Amygdala (tissue), 56 donors: ENCODE measurements around the gene CDC6.
A peak's percentile ranks its signal among the peaks of the same experiment; 100 is the strongest.

Source experiments
- DNase-seq, 56 donors: peaks; one replicate each; lab custom pipeline; 2025; lab: John Stamatoyannopoulos, UW

The CDC6 gene

DNA sequence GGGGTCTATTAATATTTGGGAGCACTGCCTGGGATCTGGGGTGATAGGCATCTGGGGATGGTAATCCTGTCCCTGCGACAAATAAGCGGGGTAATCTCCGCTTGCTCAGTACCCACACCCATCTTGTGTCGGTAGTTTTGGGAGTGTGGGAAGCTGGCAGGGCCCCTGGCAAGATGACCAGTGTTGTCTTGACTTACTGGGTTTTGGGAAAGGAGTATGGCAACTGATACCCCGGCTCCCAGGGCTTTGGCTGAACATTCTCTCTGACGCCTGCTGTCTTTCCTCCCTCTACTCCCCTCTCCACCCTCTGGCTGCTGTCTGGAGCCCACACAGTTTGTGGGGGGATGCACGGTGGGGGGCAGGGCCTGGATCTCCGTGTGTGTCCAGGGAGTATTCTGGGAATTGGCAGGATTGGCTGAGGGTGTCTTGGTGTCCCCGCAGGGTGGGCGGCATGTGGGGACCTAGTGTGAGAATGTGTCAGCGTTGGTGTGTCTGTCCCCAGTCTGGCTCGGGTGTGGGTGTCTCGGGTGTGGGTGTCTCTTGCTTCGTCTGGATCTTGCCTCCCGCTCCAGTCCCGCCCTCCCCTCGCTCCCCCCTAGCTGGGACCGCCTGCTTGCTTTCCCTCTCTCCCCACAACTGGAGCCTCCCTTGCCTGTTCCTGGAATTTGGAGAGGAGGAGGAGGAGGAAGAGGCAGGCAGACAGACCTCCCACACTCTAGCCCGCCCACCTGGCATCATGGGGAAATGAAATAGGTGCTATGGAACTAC lies 33.3 kb downstream of the CDC6 start:
- DNase-seq = peak in 2 of 56 donors; percentile 25 to 49

DNA sequence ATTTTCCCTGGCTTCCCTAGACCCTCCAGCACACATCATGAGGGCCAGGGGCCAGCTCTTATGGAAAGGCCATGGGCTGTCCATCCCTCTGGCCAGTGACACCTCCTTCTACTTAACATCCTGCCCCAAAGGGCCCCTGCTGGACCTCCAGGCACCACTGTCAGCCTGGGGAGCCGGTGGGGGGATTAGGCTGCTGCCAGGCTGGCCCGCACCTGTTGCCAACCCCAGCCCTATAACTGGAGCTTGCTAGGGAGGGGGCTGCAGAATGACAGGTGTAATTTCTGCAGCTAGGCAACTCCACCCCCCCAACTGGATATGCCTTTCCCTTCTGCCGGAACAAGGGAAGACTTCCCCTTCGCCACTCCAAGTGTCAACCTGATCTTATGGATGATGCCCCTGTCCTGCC lies 33.8 kb downstream of the CDC6 start:
- no peak for DNase-seq

DNA sequence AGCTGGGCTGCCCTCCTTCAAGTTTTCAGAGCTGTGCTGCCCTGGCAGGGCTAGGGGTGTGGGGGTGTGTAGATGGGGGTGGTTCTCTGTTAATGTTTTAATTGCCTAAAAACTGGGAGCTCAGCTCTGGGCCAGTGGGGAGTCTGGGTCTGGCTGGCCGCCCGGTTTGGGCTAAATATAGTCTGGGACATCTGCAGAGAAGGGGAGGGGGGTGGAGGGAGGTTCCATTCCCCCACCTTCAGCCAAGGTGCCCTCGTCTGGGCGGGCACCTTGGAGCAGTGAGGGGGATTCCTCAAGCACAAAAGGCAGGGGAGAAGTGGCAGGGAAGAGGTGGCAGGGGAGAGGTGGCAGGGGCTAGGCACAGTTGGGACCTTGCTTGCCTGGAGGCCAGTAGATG lies 34.3 kb downstream of the CDC6 start:
- peak in 4 of 56 donors; percentile 21 to 35 (median 28) for DNase-seq

DNA sequence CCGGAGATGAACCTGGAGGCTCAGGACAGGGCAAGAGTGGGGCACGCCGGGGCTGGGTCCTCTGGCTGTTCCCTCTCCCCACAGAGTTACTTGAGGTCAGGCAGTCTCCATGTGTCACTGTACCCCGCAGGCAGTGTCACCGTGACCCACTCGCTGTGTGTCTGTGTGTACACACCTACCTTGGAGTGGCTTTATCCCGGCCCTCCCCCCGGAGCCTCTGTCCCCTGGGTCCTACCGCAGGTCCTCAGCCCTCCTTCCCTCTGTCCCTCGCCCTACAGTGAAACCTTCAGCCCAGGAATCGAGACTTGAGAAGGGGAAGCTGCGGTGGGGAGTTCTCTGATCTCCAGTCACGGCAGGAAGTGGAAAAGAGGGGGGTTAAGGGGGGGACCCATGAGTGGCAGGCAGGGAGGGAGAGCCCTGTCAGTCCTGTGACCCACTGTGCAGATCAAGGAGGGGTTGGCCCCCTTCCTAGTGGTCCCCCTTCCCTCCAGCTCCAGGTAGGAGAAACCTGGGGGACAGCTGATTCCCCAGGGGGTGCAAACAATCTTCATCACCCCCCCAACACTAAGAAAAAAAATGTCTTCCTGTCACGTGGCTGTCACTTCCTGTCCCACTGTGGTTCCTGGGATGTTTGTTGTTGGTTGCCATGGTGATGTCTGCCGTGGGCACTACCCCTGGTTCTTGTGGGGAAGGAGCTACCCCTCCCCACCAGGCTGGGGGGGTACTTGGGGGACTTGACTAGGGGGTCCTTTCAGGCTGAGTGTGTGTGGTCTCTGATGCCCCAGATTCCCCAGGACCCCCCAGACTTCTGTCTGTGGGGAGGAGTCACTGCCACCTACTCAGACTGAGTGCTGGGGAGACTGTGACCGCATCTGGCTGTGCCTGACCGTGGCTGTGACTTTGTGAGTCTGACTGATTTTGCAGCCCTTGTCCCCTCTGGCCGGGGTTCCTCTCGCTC lies 35.0 kb downstream of the CDC6 start:
- peak in 17 of 56 donors; percentile 27 to 67 (median 49) for DNase-seq

DNA sequence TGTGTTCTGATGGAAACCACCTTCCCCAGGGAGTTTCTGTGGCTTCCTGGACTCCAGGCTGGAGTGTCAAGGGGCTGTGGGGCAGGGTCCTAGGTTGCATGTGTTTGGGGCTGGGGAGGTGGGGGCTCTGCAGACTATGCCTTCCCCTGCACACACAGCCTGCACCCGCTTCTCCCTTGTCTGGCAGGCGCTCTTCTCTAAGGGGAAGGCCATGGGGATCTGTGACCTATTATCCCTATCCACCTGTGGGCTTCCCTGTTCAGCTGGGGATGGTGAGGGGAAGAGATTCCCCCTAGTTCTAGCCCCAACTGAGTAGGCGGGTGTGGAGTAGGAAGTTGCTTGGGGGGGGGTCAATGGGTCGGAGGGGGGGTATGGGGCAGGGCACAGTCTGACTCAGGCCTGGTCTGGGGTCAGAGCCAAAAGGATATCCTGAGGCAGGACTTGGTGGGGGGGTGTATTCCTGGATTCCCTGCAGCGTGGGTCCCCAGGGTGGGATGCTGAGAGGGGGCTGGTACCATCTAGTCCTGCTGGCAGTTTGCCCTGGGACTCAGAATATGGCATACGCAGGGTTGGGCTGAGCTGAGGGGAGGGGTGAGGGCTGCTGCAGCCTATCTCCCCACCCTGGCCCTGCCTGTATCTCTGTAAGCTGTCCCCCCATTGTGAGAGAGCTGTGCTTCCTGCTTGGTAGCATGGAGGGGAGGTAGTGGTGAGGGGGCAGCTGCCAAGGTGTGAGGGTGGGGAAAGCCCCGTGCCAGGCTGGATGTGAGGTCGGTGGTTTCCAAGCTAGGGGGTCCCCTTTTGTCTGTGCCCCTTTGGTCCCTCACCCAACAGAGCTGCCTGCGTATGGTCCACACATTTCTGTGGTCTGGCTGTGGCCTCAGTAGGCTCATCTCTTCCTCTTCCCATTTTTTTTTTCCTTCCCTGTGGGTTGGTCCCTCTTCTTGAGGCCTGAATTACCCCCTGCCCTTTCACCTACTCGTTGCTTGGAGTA lies 36.0 kb downstream of the CDC6 start:
- peak in 1 of 56 donors; percentile 59 for DNase-seq

DNA sequence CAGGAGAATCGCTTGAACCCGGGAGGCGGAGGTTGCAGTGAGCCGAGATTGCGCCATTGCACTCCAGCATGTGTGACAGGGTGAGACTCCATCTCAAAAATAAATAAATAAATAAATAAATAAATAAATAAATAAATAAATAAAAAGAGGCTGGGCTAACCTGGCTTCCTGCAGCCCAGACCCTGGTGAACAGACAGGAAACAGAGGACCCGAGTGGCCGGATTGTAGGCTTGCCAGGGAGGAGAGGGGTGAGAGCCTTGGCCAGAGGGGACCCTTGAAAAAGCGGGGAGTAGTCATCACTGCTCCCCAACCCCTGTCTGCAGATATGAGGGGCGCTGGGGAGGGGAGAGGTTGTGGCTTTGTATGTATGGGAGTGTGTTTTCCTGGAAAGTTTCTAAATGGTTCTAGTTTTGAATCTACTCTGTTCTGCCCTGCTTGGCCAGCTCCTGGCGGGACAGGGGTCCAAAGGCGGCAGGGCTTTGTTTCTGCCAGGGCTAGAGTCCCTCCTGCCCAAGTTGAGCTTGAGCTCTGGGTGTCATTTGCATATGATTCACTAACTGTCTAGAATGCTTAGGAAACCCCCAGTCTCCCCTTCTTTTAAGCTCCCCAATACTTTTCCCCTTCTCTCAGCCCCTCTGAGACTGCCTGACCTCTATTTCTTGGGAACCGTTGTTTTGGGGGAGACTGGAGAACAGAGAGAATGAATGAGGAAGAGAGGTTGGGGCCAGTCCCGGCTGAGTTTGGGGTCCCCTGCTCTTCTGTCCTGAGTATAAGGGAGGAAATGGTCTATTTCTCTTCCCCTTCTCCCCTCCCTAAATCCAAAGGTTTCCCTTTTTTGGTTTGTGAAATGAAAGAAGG lies 37.7 kb downstream of the CDC6 start:
- DNase-seq = no peak

DNA sequence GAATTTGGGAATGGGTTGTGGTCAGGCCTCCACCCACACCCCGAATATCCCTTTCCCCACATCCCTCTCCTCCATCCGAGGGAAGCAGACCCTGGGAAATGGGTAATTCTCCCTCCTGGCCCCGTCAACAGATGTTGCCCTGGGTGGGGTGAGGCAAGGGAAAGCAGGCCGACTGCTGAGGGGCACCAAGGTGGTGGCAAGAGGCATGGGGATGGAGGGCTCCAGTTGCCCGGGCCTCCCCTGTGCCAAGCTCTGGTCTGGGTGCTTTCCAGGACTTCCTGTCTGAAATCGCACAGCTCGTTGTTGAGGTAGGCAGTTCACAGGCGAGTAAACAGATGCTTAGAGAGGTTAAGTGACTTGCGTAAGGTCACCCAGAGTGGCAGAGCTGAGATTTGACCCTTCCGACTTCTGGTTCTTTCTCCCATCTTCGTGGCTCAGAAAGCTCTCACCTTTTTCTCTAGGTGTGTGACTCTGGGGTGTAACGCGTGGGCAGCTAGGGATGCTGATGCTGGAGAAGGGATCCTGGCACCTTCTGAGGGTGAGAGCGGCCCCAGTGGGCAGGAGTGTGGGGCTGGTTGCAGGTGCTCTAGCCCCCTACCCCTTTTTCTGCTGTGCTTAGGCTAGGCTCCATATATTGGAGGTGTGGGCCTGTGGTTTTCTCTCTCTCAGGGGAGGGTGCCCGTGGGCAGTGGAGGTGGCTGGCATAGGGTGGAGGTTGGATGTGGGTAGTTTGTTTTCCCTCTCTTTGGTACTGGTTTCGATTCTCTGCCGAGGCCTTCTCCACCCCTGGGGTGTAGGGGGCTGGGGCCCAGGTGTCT lies 38.5 kb downstream of the CDC6 start:
- no peak for DNase-seq

DNA sequence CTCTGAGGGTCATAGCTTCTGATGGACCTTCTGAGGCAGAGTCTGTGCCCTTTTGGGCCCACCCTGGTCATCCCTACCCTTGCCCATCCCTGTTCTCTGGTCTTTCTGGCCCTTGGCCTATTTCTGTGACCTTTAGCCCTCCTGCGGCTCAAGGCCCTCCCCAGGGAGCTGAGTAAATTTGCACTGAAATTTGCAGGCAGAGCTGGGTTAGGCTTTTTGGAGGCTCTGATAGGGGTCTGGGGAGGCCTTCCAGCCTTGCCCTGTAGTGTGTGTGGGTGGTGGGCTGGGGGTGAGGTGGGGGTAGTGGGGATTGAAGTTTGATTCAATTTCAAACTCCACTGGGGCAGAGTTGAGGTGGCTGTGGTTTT lies 39.1 kb downstream of the CDC6 start:
- no peak for DNase-seq

DNA sequence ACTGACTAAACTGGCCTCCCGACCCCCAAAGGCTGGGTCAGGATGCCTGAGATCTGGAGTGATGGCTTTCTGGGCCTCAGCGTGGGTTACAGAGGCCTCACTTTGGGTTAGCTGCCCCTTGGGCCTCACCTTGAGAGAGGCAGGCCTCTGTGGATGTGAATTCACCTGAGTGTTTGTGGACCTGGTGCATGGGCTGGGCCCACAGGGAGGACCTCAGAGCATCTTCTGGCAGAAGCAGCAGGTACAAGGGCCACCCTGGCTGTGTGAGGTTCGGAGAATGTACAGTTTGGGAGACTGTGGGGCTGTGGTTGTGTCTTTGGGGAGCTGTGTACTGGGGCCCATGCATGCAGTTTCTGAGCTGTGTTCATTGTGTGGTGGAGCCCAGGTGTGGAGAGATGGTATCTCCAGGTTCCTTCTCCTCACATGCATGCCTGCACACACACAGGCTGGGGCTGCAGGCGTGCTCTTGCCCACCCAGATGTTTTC lies 39.6 kb downstream of the CDC6 start:
- DNase-seq = no peak

DNA sequence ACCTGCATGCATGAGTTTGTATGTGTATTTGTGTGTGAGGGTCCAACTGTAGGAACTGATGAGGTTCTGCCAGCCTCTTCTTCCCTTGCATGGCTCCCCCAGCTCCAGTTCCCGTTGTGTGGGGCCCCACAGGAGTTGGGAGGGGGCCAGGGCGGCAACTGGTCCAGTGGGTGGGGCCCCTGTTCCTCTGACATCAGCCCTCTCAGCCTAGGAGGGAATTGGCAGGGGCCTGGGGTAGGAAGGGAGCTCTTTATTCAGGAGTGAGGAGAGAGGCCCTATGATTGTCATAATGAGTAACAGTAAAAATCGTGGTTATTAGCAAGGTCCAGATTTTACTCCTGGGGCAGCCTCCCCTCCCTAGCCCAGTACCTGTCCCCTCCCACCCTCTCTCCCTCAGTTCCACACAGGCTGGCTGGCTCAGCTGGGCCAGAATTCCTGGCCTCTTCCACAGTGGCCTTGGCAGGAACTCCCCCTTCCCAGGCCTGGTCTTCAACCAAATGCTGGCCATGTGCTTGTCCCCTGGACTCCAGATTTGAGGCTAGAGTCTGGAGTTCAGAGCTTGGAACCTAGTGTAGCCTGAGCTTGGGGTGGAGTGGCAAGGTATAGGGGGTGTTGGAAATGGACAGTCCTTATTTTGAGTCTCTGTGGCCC lies 40.2 kb downstream of the CDC6 start:
- DNase-seq = no peak

DNA sequence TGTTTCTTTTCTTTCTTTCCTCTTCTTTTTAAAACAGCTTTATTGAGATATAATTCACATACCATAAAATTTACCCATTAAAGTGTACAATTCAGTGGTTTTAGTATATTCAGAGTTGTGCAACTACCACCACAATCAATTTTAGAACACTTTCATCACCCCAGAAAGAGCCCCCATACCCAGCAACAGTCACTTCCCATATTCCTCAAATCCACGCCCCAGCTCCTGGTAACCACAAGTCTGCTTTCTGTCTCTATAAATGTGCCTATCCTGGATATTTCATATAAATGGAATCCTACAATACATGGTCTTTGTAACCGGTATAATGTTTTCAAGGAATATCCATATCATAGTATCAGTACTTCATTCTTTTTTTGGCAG lies 40.7 kb downstream of the CDC6 start:
- DNase-seq = no peak

DNA sequence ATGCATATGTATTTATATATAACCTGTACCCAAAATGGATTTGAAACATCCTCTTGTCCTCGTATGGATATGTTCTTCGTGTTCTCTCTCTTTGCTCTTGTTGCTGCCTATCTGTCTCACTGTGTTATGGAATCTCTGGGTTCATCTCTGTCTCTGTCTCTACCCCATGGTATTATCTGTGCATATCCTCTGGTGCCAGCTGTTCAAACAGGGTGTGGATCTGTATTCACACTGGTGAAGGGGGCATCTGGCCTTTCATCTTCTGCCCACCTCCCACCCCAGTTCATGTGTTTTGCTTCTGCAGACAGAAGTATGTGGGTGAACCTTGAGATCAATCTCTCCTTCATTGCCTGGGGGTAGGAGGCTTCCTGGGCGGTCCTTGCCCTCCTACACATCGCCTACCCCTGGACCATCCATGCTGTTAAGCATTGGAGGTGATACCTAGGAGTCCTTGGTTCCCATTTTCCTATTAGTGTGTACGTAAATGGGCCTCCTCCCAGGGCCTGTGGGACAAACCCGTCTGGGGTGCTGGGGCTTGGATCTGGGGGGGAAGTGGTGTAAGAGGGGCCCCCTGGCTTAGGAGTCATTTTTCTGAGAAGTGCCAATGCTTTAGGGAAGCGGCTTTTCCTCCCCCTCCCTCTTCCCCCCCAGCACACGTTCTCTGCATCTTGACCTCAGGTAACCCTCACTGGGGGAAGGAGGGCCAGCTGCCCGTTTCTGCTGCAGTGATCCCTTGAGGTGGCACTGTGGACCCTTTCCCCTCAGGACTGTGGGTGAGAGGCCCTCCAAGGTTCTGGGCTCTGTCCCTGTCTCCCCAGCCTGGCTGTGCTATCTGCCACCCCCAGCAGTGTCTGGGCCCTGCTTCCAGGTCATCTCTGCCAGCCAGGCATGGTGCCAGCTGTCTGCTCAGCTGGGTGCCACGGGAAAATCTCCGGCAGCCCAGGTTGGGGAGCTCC lies 42.4 kb downstream of the CDC6 start:
- DNase-seq = peak in 2 of 56 donors; percentile 24 to 31

DNA sequence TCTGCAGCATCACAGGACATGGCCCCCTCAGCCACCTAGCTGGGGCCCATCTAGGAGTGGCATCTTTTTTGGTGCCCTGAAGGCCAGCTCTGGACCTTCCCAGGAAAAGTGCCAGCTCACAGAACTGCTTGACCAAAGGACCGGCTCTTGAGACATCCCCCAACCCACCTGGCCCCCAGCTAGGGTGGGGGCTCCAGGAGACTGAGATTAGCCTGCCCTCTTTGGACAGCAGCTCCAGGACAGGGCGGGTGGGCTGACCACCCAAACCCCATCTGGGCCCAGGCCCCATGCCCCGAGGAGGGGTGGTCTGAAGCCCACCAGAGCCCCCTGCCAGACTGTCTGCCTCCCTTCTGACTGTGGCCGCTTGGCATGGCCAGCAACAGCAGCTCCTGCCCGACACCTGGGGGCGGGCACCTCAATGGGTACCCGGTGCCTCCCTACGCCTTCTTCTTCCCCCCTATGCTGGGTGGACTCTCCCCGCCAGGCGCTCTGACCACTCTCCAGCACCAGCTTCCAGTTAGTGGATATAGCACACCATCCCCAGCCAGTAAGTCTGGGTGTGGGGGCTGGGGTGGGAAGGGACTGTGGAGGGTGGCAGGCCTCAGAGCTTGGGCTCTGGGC lies 43.3 kb downstream of the CDC6 start:
- no peak for DNase-seq

DNA sequence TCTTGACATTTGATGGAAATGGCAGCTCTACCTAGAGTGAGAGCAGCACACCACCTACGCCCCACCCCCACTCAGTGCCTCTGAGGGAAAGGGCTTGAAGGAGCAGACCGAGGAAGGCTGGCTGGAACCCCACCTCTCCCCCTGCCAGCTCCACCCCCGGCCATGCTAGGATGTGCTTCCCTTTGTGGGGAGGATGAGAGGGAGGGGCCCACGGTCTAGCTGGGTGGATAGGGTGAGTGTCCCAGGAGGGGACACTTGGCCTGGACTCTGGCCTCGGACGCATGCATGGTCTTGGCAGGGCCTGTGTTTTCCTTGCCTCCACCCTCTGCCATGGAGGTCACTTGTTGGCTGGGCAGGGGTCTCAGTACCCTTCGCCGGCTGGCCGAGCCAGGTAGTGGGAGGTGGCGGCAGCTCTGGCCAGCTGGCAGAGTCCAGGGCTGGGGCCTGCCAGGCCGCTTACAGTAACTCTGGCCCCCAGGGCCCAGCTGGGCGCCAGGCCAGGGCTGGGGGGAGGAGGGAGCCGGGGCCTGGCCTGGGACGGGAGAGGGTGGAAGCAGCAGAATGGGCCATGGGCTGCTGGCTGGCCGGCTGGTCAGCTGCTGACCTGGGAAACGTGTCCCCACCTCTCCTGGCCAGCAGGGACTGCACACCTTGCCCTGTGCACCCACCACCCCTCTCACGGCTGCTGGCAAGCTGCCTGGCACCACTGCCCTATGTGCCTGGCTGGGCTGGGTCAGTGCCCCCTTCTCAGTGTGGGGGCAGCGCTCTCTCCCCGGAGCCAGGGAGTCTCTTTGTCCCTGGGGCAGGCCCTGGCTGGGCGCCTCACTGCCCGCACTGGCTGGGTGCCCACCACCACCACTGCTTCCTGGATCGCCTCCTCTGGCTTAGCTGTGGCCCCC lies 44.3 kb downstream of the CDC6 start:
- peak in 46 of 56 donors; percentile 26 to 96 (median 71) for DNase-seq

DNA sequence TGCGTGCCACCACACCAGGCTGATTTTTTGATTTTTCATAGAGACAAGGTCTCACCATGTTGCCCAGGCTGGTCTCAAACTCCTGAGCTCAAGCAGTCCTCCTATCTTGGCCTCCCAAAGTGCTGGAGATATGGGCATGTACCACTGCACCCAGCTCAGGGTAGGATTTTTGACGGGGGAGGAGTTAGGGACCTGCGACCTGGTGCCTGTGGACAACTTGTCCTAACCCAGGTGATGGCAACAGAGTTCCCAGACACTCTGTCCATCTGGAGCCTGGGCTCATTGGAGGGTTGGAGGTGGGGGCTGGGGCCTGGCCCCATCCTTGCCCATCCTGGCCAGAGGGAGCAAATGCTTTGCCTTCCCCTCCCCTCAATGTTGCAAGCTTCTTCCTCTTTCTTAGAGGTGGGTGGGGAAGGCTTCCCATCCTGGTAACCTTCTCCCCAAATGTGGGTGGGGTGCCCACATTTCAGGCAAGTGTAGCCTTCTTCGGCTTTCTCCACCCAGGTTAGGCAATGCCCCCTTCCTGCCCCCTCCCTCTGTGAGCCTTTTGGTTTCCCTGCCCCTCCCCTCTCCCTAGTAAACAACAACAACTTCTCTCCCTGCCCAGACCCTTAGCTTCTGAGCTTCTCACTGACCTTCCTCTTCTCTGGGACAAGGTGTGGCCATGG lies 46.2 kb downstream of the CDC6 start:
- DNase-seq = no peak
